Activated T-helper 17 cell treated with anti-CD3 and anti-CD28 coated beads, Interleukin-2, amount 50 U/mL, for 72 hours (primary cell): Measurements from ENCODE around the gene SYNGR3. TPM values are rescaled to one million over a fixed set of nuclear protein-coding genes. Genes with fewer than 3 reads are reported as not detected.
A peak's percentile ranks its signal among the peaks of the same experiment; 100 is the strongest.
"Not testable (repeated sequence)": the region's sequence is repeated elsewhere in the genome, so short reads cannot be mapped to it uniquely, and the experiment has no call there.

ENCODE experiments used
- ATAC-seq: fragments of 150-1000 bp; cut with Tn5 transposase; replicated peaks from 2 replicates; pipeline ENCODE4 v1.10.0; 2021; ENCODE audit warnings: mild to moderate bottlenecking, moderate library complexity
- H3K27ac Mint-ChIP-seq: one replicate; pipeline ENCODE4 v1.8.0; 2022; ENCODE audit warnings: mixed read lengths
- H3K27me3 Mint-ChIP-seq: one replicate; pipeline ENCODE4 v1.8.0; 2022; ENCODE audit warnings: mixed read lengths
- H3K36me3 Mint-ChIP-seq: one replicate; pipeline ENCODE4 v1.8.0; 2022; ENCODE audit warnings: low read depth, mild to moderate bottlenecking, mixed read lengths
- H3K4me1 Mint-ChIP-seq: one replicate; pipeline ENCODE4 v1.8.0; 2022; ENCODE audit warnings: mixed read lengths
- H3K4me3 Mint-ChIP-seq: one replicate; pipeline ENCODE4 v1.8.0; 2022; ENCODE audit warnings: mild to moderate bottlenecking, mixed read lengths
- H3K9me3 Mint-ChIP-seq: one replicate; pipeline ENCODE4 v1.8.0; 2022; ENCODE audit warnings: mixed read lengths
- total RNA-seq, 2 donors: library from RNA; stranded (reverse); gene quantifications; one replicate each; pipeline ENCODE4 v1.2.3, GENCODE V29; 2022

SYNGR3 gene
- total RNA-seq, 2 donors from 2014 or later = 5.9 to 7.9 TPM

- Mint-ChIP-seq H3K9me3 (no peaks in the 10 kb centered on the region), H3K36me3 (no peaks in the 10 kb centered on the region), H3K4me1 (peaks cover 6% of the 10 kb centered on the region), H3K4me3 (no peak overlapping the region), H3K27me3 (no peaks in the 10 kb centered on the region), H3K27ac (no peak overlapping the region)
- no peak for ATAC-seq
Observed at GRCh38 chr16:1950559-1950958, 39.2 kb upstream of the SYNGR3 start.

- no peaks in the 10 kb centered on the region for H3K27me3 Mint-ChIP-seq
- ATAC-seq = no peak
- no peaks in the 10 kb centered on the region for H3K9me3 Mint-ChIP-seq
- H3K4me3 Mint-ChIP-seq = no peak overlapping the region
- H3K36me3 Mint-ChIP-seq = no peaks in the 10 kb centered on the region
- no peak overlapping the region for H3K27ac Mint-ChIP-seq
- H3K4me1 Mint-ChIP-seq = peaks cover 6% of the 10 kb centered on the region
Observed at GRCh38 chr16:1953734-1954133, 36.0 kb upstream of the SYNGR3 start.

- ATAC-seq, H3K9me3 Mint-ChIP-seq, H3K27ac Mint-ChIP-seq, H3K27me3 Mint-ChIP-seq, H3K4me3 Mint-ChIP-seq: not testable (repeated sequence)
- H3K36me3 Mint-ChIP-seq = peaks cover 30% of the 10 kb centered on the region
- H3K4me1 Mint-ChIP-seq = peaks cover 13% of the 10 kb centered on the region
Observed at GRCh38 chr16:1957434-1958142, 32.2 kb upstream of the SYNGR3 start.

GRCh38 chr16:1958143-1958491 lies 31.7 kb upstream of the SYNGR3 start:
- H3K27ac Mint-ChIP-seq, H3K27me3 Mint-ChIP-seq, H3K4me3 Mint-ChIP-seq, H3K9me3 Mint-ChIP-seq, ATAC-seq: not testable (repeated sequence)
- Mint-ChIP-seq H3K36me3 (peaks cover 35% of the 10 kb centered on the region), H3K4me1 (peaks cover 10% of the 10 kb centered on the region)

GRCh38 chr16:1958715-1959268 lies 31.0 kb upstream of the SYNGR3 start:
- peak; percentile 4 for ATAC-seq
- peak overlapping the region; percentile 89 for H3K4me3 Mint-ChIP-seq
- H3K27me3 Mint-ChIP-seq = no peaks in the 10 kb centered on the region
- H3K4me1 Mint-ChIP-seq = peaks cover 14% of the 10 kb centered on the region
- no peaks in the 10 kb centered on the region for H3K9me3 Mint-ChIP-seq
- H3K36me3 Mint-ChIP-seq = peaks cover 42% of the 10 kb centered on the region
- H3K27ac Mint-ChIP-seq = peak overlapping the region; percentile 88

- H3K4me1 Mint-ChIP-seq = peaks cover 14% of the 10 kb centered on the region
- no peaks in the 10 kb centered on the region for H3K9me3 Mint-ChIP-seq
- peak within 1 kb of the TSS; percentile 88 for H3K27ac Mint-ChIP-seq
- peak; percentile 91 for ATAC-seq
- H3K36me3 Mint-ChIP-seq = peaks cover 48% of the 10 kb centered on the region
- no peaks in the 10 kb centered on the region for H3K27me3 Mint-ChIP-seq
- H3K4me3 Mint-ChIP-seq = peak within 1 kb of the TSS; percentile 89
Observed at GRCh38 chr16:1959269-1960039, 30.3 kb upstream of the SYNGR3 start, which contains the start of gene NDUFB10. NDUFB10 (plus strand) TSS chr16:1959538; CDS start chr16:1959625, 87 bp downstream.

- H3K27ac Mint-ChIP-seq = peak overlapping the region; percentile 88
- H3K9me3 Mint-ChIP-seq = no peaks in the 10 kb centered on the region
- peaks cover 63% of the 10 kb centered on the region for H3K36me3 Mint-ChIP-seq
- no peak for ATAC-seq
- peaks cover 14% of the 10 kb centered on the region for H3K4me1 Mint-ChIP-seq
- peak overlapping the region; percentile 89 for H3K4me3 Mint-ChIP-seq
- H3K27me3 Mint-ChIP-seq = no peaks in the 10 kb centered on the region
Observed at GRCh38 chr16:1960665-1961630, 28.8 kb upstream of the SYNGR3 start.

GRCh38 chr16:1961651-1962067 lies 28.1 kb upstream of the SYNGR3 start:
- ATAC-seq = no peak
- no peak overlapping the region for H3K27ac Mint-ChIP-seq
- no peaks in the 10 kb centered on the region for H3K9me3 Mint-ChIP-seq
- H3K4me3 Mint-ChIP-seq = peak overlapping the region; percentile 89
- peaks cover 14% of the 10 kb centered on the region for H3K4me1 Mint-ChIP-seq
- H3K36me3 Mint-ChIP-seq = peaks cover 64% of the 10 kb centered on the region
- no peaks in the 10 kb centered on the region for H3K27me3 Mint-ChIP-seq

- peaks cover 68% of the 10 kb centered on the region for H3K36me3 Mint-ChIP-seq
- H3K4me3 Mint-ChIP-seq = peak overlapping the region; percentile 89
- not testable (repeated sequence) for H3K9me3 Mint-ChIP-seq, H3K27me3 Mint-ChIP-seq, ATAC-seq
- peak overlapping the region; percentile 84 for H3K27ac Mint-ChIP-seq
- H3K4me1 Mint-ChIP-seq = peaks cover 14% of the 10 kb centered on the region
Observed at GRCh38 chr16:1962161-1963153, 27.3 kb upstream of the SYNGR3 start.

GRCh38 chr16:1963806-1964505 lies 25.8 kb upstream of the SYNGR3 start:
- Mint-ChIP-seq H3K27me3 (no peaks in the 10 kb centered on the region), H3K9me3 (no peaks in the 10 kb centered on the region), H3K36me3 (peaks cover 71% of the 10 kb centered on the region), H3K4me1 (peaks cover 14% of the 10 kb centered on the region), H3K27ac (peak overlapping the region; percentile 84), H3K4me3 (peak overlapping the region; percentile 89)
- peak; percentile 23 for ATAC-seq

GRCh38 chr16:1964506-1965395 lies 25.0 kb upstream of the SYNGR3 start, which contains the start of gene RPS2:
RPS2 (minus strand) TSS chr16:1964826; CDS start chr16:1964625, 201 bp downstream.
- Mint-ChIP-seq H3K4me1 (peaks cover 14% of the 10 kb centered on the region), H3K27me3 (no peaks in the 10 kb centered on the region), H3K27ac (peak within 1 kb of the TSS; percentile 84), H3K36me3 (peaks cover 70% of the 10 kb centered on the region), H3K9me3 (no peaks in the 10 kb centered on the region), H3K4me3 (peak within 1 kb of the TSS; percentile 89)
- peak; percentile 96 for ATAC-seq
